HL-60/S4 treated with retinoic acid at 250 ng/mL for 4 days and 3 days (cell line): ENCODE measurements around the gene PIP5K1B.
"Not testable (repeated sequence)": the region's sequence is repeated elsewhere in the genome, so short reads cannot be mapped to it uniquely, and the experiment has no call there.

Experiments used
- in situ Hi-C: fragments of 300-500 bp; cut with MboI; formaldehyde crosslinking; loops from 2 replicates; pipeline ENCODE4 v1.7.0; 2022; ENCODE audit warnings: low sequenced_read_pairs

Gene PIP5K1B, protein sequence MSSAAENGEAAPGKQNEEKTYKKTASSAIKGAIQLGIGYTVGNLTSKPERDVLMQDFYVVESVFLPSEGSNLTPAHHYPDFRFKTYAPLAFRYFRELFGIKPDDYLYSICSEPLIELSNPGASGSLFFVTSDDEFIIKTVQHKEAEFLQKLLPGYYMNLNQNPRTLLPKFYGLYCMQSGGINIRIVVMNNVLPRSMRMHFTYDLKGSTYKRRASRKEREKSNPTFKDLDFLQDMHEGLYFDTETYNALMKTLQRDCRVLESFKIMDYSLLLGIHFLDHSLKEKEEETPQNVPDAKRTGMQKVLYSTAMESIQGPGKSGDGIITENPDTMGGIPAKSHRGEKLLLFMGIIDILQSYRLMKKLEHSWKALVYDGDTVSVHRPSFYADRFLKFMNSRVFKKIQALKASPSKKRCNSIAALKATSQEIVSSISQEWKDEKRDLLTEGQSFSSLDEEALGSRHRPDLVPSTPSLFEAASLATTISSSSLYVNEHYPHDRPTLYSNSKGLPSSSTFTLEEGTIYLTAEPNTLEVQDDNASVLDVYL

DNA sequence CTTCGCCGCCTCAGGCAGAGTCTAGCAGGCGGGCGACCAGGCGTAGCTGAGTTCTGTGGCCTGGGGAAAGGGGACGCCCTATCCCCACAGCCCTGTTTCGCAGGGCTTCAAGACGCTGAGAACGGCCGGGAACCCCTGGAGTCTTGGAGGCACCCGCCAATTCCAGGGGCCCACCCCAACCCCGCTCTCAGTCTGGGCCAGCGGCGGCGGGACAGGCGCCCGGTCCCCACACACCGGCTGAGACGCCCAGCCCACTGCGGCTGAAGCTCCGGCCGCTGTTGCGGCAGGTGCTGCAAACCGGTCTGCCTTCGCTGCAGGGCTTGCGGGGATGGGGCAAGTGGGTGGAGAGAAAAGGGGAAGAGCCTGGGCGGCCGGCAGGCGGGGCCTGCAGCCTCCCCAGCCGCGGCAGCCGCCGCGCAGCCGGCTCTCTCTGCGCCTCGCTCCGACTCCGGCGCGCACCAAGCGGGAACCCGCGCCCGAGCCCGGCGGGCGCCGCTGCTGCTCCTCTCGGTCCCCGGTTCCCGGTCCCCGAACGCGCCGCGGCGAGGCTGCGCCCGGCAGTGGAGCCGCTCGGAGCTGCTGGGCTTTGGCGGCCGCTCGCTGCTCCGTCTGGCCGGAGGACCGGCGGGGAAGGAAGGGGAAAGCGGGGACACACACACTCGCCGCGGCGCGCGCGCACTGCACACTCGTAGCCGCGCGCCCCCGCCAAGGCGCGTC is at the start of gene PIP5K1B:
TSS of gene PIP5K1B (plus strand) at position 427 of the 717 bp plus-strand sequence. CDS start 117,375 bp downstream, outside the sequence.
- in situ Hi-C loops, result no loop called here

DNA sequence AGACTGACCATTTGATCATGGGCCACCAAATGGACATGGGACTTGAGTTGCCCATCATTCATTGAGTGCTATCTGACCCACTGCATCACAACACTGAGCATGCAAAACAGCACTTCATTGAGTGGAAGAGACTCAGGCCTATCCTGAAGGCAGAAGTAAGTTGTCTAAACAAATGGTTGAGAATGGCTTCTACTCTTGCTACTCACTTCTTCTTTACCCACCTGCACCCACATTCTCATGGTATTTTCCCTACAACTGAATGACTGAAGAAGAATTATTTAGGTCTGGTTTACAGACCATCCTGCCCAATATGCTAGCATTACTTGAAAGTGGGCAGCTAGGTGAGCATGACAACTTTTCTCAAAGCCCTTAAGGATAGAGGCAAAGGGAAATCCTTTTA is 41.0 kb upstream of the PIP5K1B start:
- in situ Hi-C loops, result no loop called here

DNA sequence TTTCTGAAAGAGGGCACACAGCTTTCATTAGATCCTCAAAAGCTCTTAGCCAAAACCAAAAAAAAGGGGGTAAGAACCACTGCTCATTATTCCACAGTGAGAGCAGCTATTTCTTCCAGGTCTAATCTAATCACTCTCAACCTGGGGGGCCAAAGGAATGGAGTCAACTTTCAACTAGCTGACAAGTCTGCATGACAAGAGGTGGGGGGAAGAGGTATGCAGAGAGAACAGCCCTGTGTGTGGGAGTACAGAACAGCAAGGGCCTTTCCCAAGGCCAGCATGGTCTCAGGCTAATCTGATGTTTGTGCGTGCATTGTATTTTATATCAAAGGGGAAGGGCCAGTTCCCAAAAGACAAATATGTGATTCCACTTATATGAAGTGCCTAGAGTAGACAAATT is 36.9 kb upstream of the PIP5K1B start:
- in situ Hi-C loops, result no loop called here

DNA sequence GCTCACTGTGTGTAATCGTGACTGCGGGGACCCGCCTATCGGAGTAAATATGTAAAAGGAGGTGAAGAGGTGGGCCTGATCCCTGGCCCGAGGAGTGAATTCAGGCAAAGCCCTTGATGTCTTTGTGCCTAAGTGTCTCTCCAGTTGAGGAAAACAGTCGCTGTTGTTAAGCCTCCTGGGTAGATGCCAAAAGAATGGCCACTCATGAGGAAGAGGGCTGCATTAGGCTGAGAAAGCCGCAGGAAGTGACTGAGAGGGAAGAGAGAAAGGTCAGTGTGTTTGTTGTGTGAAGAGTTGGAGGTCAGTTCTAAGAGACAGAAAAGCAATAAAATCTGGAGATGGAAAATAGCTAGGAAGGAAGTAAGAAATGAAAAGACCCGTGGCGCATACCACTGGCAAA is 35.8 kb upstream of the PIP5K1B start:
- in situ Hi-C loops, result no loop called here

DNA sequence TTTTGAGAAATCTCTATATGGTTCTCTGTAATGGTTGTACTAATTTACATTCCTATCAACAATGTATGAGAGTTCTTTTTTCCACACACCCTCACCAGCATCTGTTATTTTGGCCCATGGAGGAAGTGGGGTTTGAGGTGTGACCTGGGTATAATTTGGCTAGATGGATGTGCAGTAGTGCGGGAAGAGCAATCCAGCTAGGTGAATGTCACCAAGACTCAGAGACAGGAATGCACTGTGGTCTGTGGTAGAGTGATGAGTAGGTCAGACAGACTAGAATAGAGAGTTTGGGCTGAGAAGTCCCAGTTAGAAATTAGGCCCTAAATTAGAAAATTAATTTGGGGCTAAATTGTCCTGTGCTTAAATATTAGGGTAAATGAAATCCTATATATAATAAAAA is 32.8 kb upstream of the PIP5K1B start:
- in situ Hi-C loops, result no loop called here

DNA sequence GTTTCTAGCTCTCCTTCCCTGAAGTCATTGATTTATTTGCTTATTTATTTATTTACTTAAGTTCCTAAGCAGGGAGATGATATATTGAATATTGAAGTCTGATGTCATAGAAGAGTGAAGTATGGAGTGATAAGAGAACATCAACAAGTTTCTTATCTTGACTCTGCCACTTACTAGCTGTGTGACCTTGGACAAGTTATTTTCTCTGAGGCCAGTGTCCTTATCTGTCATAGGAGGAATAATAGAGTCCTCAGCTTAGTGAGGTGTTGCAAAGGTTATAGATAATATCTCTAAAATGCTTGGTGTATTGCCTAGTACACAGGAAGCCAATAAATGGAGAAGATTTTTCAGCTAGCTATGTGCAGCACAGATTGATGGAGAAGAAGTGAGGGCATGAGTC is 32.4 kb upstream of the PIP5K1B start:
- in situ Hi-C loops, result no loop called here

DNA sequence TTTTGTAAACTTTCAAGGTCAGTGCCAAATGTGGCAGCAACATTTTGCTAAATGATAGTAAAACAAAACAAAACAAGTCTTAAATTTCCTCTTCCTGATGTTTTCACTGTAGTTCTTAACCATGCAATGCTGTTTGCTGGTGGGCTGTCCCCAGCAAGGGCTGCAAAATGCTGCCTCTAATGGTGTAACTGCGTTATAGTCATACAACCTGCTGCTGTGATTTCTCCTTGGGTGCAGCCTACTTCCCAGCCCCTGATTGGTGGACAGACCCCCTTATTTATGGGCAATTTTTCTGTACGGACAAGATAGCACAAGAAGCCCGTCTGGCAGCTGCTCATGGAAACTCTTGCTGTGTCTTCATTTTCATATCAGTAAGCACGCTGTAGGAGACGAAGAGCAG is 26.6 kb upstream of the PIP5K1B start:
- in situ Hi-C loops, result no loop called here

DNA sequence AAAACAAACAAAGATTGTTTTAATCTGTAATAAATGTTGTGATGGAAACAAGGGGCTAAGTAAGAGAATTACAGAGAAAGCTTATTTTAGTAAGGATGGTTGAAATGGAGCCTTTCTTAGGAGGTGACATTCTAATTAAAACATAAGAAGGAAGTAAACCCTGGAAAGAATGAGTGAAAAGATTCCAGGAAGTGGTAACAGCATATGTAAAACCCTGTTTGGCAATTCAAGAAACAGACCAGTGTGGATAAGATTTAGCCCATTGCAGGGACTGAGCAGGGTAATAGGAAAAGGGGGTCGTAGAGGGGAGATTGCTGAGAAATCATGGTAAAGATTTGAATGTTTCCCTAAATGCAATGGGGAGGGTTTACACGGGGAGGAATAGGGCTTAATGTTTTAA is 21.6 kb upstream of the PIP5K1B start:
- in situ Hi-C loops, result no loop called here

DNA sequence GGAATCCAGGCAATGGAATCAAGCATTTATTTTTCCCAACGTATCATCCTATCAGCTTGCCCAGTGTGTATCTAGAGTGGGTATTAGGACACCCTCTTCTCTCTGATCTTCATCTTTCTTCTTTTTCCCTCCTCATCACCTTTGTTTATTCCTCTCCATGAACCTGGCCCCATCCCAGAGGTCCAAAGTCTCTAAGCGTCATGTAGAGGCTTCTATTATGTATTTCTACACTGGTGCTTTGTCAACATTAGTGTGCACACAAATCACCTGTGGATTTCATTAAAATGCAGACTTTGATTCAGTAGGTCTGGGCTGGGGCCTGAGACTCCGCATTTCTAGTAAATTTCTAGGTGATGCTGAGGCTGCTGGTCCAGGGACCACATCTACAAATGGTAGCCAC is 19.8 kb upstream of the PIP5K1B start:
- in situ Hi-C loops, result no loop called here

DNA sequence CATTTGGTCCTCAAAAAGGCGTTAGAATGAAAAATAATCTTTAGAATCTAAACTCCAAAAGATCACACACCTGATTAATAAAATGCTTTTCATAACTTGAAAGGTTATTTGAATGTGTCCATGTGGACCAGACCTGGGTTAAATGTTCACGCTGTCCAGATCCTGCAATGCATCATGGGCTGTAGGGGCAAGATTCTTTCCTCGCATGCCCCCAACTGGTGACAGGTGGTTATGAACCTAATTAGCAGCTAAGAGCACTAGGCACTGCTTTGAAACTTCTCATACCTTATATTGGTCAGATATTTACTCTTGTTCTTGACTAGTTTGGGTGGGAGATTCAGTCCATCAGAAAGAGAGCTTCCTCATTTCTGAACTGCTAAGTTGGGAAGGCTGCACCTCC is 19.3 kb upstream of the PIP5K1B start:
- in situ Hi-C loops, result no loop called here

DNA sequence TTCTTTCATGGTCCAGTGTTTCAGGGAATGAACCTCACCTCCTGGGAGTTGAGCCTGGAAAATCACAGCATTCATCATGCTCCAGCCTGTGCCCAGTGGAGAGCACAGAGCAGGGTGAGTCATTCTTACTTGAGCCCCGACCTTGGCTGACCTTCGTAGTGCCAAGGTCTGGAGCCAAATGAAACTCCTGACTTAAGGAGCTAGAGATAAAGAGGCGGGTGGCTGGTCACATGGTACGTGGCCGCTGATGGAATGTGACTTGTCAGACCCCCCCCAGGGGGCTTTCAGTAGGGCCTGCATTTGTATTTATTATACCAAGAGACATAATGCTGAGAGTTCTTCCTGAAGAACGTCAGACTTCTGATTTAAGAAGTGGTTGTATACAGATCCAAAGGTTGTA is 15.0 kb upstream of the PIP5K1B start:
- in situ Hi-C loops, result no loop called here

DNA sequence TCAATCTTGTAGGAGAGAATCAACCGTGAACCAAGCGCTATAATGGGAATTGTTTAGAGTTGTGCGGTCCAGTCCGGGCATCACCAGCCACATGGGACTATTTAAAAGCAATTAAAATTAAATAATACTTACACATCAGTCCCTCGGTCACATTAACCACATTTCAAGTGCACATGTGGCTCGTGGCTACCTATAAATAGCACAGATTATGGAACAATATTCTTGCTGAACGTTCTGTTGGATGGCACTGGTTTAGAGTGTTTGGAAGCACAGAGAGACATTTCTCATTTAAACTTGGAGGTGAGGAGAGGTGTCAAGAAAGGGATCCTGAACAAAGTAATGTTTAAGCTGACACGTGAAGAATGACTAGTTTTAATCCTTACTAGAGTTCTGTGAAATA is 12.5 kb upstream of the PIP5K1B start:
- in situ Hi-C loops, result no loop called here

DNA sequence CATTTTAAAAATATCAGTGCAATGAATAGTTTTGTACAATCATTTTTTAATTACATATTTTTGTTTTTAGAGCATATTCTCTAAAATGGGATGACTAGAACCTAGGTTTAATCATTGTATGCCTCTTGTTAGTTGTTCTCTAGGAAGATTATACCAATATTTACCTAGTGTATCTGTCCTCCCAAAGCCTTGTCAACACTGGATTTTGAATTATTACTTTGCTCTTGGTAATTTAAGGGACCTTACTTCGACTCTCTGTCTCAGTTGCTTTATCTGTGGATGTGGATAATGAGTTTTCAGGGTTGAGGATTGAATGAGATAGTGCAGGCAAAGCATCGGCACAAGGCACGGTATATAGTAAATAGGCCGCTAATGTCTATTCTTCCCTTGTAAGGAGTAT is 10.9 kb upstream of the PIP5K1B start:
- in situ Hi-C loops, result no loop called here

DNA sequence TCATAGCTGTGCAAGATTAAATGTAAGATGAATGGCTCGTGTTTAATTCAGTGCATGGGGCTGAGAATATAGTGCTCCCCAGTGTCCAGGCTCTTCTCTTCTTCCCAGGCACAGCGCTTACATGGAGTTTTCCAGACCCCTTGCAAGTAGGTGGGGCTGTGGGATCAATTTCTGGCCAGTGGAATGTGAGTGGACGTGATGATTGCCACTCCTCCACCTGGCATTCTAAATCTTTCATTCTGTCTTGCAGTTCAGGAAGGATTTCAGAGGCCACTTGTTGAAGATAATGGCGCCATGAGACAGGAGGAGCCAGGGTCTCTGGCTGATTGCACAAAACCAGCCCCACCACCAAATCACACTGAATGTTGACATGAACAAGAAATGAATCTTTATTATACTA is 7.2 kb upstream of the PIP5K1B start:
- in situ Hi-C loops, result no loop called here

DNA sequence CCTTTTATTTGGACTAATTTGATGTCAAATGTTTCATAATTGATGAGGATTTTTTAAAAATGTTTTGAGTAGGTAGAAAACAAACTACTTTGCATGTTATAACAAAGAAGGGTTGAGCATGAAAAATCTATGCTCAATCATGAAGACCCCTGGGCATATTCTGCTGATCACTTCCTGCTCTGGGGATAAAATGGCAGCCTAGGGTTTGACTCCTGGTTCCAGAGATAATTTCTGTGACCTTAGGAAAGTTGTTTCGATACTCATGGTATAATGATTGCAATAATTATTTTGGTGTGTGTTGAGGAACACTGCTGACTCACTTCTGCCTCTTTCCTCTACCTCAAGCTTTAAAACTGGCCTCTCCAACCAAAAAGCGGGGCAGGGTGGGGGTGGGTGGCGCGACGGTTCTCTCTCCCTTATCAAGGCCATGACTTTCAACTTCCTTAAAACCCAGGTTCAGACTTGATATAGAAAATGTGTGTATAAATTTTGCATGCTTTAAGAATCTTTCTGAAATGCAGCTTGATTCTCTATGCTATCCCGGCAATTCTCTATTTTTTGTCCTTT is 6.0 kb upstream of the PIP5K1B start:
- in situ Hi-C loops, result no loop called here

DNA sequence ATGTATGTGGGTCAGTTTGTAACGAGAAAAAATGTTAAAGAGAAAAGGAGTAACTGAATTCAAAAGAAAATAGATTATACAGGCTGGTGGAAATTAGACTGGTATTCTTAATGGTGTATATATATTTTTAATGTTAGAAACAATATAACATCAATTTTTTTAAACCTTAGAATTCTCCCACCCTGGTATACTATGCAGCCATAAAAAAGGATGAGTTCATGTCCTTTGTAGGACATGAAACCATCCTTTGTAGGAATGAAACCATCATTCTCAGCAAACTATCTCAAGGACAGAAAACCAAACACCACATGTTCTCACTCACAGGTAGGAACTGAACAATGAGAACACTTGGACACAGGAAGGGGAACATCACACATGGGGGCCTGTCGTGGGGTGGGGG is 5.4 kb upstream of the PIP5K1B start:
- in situ Hi-C loops, result not testable (repeated sequence)

DNA sequence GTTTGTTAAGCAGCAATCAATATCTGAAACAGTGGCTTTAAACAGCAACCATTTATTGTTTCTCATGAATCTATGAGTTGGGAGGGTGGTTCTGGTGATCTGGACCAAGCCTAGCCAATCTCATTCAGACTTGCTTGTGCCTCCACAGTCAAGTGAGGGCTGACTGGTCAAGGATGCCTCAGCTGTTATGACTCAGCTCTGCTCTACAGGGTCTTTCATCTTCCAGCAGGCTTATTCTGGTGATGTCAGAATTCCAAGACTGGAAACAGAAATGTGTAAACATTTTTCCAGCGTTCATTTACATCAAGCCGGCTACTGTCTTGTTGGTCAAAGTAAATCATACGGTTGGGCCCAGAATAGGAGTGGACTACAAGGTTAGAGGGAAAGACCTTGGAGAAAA is 2.5 kb upstream of the PIP5K1B start:
- in situ Hi-C loops, result no loop called here

DNA sequence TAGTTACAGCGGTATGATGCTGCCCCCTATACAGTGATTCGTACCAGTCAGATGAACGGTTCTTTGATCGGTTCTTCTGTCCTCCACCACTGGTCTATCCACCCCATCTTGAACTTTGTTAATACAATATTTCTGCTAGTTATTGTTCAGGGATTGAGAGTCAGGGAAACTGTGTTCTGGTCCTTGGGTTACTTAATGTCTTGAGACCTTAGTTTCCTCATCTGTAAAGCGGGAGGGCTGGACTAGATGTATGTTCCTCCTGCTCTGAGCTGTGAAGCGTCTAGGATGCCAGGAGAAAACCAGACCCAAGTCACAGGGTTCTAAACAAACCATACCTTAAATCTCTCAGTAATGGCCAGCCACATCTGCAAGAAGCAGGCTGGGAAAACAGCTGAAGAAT is 1.4 kb upstream of the PIP5K1B start:
- in situ Hi-C loops, result no loop called here

DNA sequence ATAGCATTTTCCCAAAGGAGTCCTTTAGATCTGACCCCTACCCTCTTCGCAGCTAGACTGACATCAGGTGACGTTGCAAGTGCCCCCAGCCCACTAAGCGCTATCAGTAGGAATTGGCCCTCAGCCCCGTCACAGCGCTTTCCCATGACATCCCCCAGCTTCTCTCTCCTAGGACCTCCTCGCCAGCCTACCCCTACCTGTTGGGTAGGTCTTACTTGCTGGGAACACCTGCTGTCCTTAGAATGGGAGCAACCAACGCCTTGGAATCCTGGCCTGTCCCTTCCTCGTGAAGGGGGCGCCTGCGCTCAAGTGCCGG is 584 bp upstream of the PIP5K1B start:
- in situ Hi-C loops, result no loop called here

DNA sequence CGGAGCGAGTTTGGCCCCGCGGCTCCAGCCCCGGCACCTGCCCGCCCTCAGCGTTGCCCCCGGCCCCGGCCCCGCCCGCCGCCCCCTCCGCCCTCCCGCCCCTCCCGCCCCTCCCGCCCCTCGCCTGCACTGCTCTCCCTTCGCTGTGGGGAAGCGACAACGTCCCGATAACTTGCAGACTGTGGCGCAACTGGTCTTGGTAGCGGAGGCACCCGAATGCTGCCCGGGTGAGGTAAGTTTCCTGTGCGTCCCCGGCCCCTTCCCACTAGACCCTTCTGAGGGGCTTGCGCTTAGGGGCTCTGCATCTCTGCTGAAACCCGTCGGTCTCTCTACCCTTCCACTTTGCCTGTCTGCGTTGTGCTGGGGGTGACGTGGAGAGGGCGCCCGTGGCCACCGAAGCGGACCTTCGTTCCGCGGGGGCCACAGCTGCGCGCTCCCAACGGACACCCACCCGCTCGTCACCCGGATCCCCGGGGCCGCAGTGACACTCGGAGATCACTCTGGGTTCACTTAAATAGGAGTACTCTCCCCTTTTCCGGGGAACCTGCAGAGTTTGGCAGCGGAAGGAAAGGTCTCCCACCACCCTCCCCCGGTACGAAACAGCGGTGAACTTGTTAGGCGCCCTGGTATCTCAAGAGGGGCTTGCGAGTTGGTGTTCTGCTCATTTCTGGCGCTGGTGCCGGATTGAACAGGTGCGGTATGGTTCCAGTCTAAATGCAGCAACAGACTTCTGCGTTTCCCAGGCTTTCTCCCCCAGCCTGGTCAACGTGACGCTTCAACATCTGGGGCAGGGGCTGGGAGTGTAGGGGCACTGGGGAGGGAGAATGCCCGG is 707 bp downstream of the PIP5K1B start:
- in situ Hi-C loops, result no loop called here
